ENCODE measurements around the gene DTD1.

DTD1 gene

DNA sequence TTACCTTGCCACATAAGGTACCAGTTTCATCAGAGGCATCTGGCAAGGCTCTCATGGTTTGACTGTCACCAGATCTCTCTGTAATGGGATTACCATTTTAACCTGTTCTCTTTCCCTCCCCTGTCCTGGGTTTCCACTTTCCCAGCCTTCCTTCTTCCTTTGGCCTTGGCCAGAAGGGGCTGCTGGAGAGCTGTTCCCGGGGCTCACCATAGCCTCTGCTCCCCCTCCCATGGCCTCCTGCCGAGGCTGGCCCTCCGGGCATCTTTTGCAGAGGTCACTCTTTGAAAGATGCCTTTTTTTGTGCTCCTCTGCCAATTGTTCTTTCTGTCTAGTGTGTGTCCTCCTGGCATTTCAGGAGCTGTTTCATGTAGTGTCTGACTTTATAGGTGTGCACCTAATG, 125.0 kb downstream of the DTD1 start:
- DNase-seq: no peak

DNA sequence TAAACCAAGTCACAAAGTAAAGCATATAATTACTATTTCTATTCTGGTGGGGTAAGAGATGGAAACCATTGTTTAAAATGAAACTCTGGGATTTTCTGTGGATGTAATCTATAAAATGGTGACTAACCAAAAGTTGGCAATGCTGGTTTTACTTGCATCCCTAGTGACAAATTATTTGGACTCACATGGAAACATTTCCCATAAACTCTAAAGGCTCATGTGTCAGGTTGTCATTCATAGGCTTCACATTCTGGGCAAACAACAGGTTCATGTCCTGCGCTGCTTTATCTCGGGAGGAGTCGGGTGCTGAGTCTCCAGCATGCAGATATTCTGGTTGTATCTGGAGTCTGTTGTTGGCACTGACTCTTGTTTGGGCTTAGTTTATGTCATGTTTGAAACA, 127.7 kb downstream of the DTD1 start:
- no peak for DNase-seq

DNA sequence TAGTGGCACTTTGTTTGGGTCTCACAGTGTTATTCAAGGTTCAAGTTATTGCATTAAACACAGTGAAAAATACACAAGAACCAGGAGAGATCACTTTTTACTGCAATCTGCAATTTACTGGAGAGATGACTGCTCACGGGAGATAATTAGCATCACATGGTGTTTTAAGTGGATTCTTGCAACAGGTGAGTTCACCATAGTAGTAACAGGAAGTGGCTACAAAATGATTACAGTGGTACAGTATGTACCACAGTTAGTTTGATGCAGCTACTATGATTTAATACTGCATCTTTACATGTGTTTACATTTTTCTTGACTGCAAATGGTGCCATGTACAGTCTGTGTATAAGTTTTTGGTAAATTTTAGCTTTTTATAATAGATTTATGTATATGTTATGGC, 129.2 kb downstream of the DTD1 start:
- DNase-seq: no peak

DNA sequence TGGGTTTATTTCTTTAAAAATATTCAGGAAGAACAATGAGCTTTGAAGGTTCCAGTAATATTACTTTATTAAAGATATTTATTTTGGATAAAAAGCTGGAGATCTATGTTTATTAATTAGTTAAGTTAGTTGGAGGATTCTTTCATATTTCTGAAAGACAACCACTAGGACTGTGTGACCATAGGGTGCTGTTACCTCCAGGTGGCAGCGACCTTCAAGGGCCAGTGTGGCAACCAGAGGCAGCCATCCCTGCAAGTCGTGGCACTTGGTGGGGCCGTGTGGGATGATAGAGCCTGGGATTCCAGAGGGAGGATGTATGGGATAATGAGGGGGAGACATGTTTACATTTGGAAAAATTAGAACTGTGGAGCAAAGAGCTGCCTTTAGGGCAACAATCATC, 130.3 kb downstream of the DTD1 start:
- DNase-seq: no peak

GRCh38 chr20:18719426-18719825, 131.6 kb downstream of the DTD1 start:
- no peak for DNase-seq

- DNase-seq: no peak
Measured at GRCh38 chr20:18721551-18722115, 133.8 kb downstream of the DTD1 start.

GRCh38 chr20:18722371-18722770, 134.5 kb downstream of the DTD1 start:
- no peak for DNase-seq

DNA sequence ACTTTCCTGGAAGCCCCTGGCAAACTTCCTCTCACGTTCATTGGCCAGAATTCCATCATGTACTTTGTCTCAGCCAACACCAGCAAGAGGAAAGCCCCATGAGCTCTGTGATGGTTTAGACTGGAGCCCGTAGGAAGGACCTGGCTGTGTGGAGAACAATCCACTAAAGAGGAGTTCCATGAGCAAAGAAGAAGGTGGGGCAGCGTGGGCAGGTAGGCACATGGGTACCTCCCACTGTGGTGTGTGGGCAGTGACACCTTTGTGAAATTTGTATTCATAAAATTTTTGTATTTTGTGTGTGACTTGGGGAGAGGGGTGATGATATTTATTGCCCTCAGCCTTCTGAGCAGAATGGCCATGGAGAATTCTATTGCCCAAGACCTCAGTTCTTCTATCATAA, 136.2 kb downstream of the DTD1 start:
- DNase-seq: no peak

GRCh38 chr20:18724788-18725464, 137.1 kb downstream of the DTD1 start:
- DNase-seq: no peak

DNA sequence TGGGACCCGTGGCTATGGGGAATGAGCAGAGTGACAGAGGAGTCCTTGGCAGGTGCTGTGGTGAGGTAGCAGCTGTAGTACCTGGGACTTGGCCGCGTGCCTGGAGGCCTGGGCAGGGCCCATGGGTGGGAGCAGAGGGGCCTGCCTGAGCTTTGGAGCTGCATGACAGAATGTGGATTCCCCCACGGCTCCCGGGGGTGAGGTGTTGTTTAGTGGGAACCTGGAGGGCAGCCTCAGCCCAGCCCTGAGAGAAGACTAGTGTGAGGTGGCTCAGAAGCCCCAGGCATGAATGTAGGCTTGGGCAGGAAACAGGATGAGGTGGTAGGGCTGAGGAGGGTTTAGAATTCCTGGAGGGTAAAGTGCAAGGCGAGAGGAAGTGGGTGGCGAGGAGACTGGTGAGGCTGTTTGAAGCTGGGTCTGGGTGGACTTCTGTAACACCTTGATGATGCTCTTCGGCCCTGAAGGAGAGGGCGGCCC, 139.2 kb downstream of the DTD1 start:
- no peak for DNase-seq

DNA sequence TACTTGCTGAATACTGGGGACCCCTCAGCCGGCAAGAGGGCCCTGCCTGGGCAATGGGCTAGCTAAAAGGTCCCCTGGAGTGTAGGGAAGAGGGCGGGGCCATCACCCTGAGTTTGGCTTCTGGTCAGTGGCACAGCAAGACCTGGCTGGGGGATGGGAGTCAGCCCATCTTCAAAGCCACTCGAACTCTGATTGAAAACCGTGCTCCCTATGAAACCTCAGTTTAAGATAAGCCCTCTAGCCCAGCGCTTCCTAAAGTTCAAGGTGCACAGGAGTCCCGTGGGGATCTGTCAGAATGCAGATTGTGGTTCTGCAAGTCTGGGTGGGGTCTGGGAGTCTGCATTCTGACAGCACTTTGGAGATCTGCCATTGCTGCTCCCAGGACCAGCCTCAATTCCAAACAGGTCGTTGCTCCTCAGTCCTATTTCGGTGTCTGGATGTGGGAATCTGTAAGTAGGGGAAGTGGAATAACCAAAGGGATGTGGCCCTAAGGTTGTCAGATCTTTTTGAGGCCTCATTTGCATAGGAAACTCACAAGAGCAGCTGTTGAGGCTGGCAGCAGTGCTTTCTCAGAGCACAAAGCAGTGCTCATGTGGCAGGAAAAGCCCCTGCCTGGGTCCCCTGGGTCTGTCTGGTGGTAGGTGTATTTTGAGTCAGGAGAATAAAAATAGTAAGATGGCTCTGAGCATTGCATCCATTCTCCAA, 140.5 kb downstream of the DTD1 start:
- DNase-seq: no peak

- DNase-seq: no peak
Measured at GRCh38 chr20:18728870-18729224, 141.0 kb downstream of the DTD1 start.

DNA sequence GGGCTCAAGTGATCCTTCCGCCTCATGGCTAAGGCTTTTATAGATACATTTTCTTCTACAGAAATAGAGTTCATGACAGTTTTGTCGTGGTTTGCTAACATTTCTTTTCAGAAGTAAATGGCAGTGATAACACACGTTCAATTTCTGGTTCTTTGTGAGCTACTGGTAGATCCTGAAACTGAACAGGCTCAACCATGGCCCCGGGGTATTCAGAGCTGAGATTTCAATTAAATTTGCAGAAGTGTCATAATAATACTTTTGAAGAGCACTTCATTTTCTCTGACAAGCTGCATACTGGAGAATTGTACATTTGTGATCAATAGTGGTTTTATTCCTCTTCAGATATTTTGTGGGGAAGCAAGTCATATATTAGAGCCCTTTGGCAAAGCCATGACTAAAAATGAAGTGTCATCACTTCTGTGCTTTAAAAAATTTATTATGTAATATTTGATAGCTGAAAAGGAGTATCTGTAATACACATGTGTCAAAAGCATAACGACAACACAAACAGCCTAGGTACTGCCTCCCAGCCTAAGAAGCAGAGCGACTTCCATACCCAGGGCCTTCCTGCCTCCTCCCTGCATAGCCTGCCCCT, 141.5 kb downstream of the DTD1 start:
- no peak for DNase-seq

GRCh38 chr20:18731940-18732339, 144.1 kb downstream of the DTD1 start:
- DNase-seq: no peak

- no peak for DNase-seq
Measured at GRCh38 chr20:18734525-18735189, 146.8 kb downstream of the DTD1 start.

GRCh38 chr20:18737140-18737539, 149.3 kb downstream of the DTD1 start:
- DNase-seq: no peak

- no peak for DNase-seq
Measured at GRCh38 chr20:18738055-18738454, 150.2 kb downstream of the DTD1 start.

- DNase-seq: no peak
Measured at GRCh38 chr20:18738888-18739287, 151.0 kb downstream of the DTD1 start.

- no peak for DNase-seq
Measured at GRCh38 chr20:18739751-18740166, 151.9 kb downstream of the DTD1 start.

DNA sequence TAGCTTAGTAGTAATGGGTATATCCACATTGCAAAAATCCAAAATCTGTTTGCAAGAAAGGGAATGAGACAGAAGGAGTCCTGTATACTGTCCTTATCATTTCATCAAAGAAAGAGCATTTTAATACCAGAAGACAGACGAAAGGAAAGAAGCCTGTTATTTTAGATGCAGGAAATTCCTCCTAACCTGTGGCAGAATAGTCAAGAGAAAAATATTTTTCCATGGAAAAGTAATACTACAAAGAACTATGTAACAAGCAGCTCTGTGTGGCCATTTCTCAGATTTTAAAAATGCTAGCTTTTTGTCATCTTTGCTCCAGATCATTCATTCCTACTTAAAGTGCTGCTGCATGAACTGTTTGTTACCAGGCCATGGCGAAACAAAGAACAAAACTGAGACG, 152.9 kb downstream of the DTD1 start:
- no peak for DNase-seq

DNA sequence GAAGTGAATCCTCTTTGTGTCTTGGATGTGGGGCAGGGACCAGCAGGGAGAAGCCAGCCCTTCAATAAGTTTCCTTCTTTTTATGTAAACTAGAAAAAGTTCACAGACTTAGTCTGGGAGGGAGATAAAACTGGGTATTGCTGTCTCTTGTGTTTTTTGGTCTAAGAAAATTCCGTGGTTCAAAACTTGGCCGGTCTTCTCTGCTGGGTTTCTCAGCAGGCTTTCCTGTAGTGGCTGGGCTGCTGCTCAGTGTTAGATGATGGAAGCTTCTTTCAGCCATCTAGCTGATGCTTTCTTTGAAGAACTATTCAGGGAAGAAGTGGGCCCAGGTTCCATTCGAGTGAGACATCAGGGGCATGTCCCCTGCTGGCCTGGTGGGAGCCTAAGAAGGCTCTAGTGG, 155.0 kb downstream of the DTD1 start:
- no peak for DNase-seq

DNA sequence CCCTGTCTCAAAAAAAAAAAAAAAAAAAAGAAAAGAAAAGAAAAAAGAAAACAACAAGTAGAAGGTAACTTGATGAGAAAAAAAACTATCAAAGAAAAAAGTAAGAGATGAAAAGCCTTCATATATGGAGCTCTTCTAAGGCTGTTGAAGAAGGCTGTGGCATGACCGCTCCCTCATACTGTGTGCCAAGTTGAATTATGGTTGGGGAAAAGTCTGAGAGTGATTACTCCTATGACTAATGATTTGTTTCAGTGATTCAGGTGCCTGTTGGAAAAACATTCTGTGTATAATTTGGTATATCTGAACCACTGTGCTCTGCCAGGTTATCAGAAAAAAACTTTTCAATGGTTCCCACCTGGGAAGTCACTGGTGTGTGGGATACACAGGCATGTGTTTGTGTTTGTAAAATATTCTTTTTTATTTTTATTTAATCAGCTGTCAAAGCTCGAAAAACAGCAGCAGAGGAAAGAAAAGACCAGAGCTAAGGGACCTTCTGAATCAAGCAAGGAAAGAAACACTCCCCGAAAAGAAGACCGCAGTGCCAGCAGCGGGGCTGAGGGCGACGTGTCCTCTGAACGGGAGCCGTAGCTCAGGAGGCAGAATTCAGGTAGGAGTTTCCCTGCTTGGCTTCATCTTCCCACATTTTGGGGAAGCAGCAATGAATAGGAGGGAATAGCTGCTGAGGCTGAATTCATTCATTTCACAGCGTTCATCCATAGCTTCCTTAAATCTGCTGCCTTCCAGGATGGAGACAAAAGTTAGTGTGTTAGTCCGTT, 156.0 kb downstream of the DTD1 start:
- DNase-seq: no peak

- DNase-seq: no peak
Measured at GRCh38 chr20:18747090-18747489, 159.2 kb downstream of the DTD1 start.

Data from activated T-cell treated with anti-CD3 and anti-CD28 coated beads, Interleukin-2, amount 50 U/mL, for 48 hours (primary cell).